Endothelial cell of umbilical vein (primary cell): Measurements from ENCODE around the gene LRIG1.

ENCODE experiments used
- CTCF ChIP-seq, 2 donors: IDR thresholded peaks; 1 replicate in 1 of 2; 2 replicates in 1 of 2; pipeline ENCODE4 v1.5.1; 2011; ENCODE audit warnings: low read length in 2 of 2, mild to moderate bottlenecking in 2 of 2, moderate library complexity in 2 of 2, control low read depth in 1 of 2, inconsistent platforms in 1 of 2, low read depth in 1 of 2; ENCODE audit not compliant: insufficient read depth in 1 of 2; ENCODE audit errors: extremely low read depth in 1 of 2
- EZH2 ChIP-seq: IDR thresholded peaks from 2 replicates; pipeline ENCODE4 v1.6.1; 2012; ENCODE audit warnings: borderline replicate concordance, low read depth, mild to moderate bottlenecking, moderate library complexity, low read length, inconsistent platforms; ENCODE audit not compliant: severe bottlenecking
- FOS ChIP-seq: IDR thresholded peaks from 2 replicates; pipeline ENCODE4 v1.6.1; 2011; ENCODE audit warnings: mild to moderate bottlenecking, low read length, moderate library complexity, borderline replicate concordance; ENCODE audit not compliant: insufficient read depth
- JUN ChIP-seq: IDR thresholded peaks from 2 replicates; pipeline ENCODE4 v1.6.1; 2011; ENCODE audit warnings: borderline replicate concordance, low read depth; ENCODE audit not compliant: insufficient read length, insufficient read depth
- MAX ChIP-seq: IDR thresholded peaks from 2 replicates; pipeline ENCODE4 v1.6.1; 2011; ENCODE audit not compliant: insufficient read depth, insufficient read length
- POLR2A ChIP-seq: IDR thresholded peaks from 2 replicates; pipeline ENCODE4 v1.6.1; 2012; ENCODE audit warnings: low read depth, mild to moderate bottlenecking, control low read depth, low read length
- POLR2AphosphoS5 ChIP-seq: IDR thresholded peaks from 2 replicates; pipeline ENCODE4 v1.6.1; 2012; ENCODE audit warnings: low read depth, mild to moderate bottlenecking, control low read depth, low read length, moderate library complexity; ENCODE audit not compliant: insufficient read depth

GRCh38 chr3:66443118-66443803, 57.6 kb downstream of the LRIG1 start:
- no peak for TF ChIP-seq CTCF (IDR thresholded peaks at IDR 0.05; ENCODE audit: extremely low read depth in 1 of 2, insufficient read depth in 1 of 2, low read depth in 1 of 2, low read length in 2 of 2)
- TF ChIP-seq POLR2AphosphoS5: no peak
- no peak for TF ChIP-seq JUN
- no peak for TF ChIP-seq FOS
- no peak for TF ChIP-seq POLR2A
- no peak for TF ChIP-seq EZH2
- TF ChIP-seq MAX: no peak
